Activated T-helper 1 cell treated with anti-CD3 and anti-CD28 coated beads, Interleukin-12 subunit alpha, Interleukin-12 subunit beta, Interleukin-2, Interleukin-4 antibody, amounts not matched to agents 30 ng/mL and 10 ng/mL and 1 ng/mL, durations not matched to agents 14 hours and 24 hours and 36 hours (primary cell): ENCODE data around the gene RPS8. TPM values are rescaled to one million over a fixed set of nuclear protein-coding genes. Genes with fewer than 3 reads are reported as not detected.
A peak's percentile ranks its signal among the peaks of the same experiment; 100 is the strongest.
"Not testable (repeated sequence)": the region's sequence is repeated elsewhere in the genome, so short reads cannot be mapped to it uniquely, and the experiment has no call there.

ENCODE experiments used
- DNase-seq: peaks from one replicate; pipeline ENCODE4 v3.0.0; 2021; ENCODE audit warnings: low spot score
- H3K27ac Mint-ChIP-seq: one replicate; pipeline ENCODE4 v1.8.0; 2021; ENCODE audit warnings: mild to moderate bottlenecking, mixed read lengths
- H3K27me3 Mint-ChIP-seq: one replicate; pipeline ENCODE4 v1.8.0; 2022; ENCODE audit warnings: mild to moderate bottlenecking, moderate library complexity, mixed read lengths; ENCODE audit not compliant: insufficient read depth
- H3K36me3 Mint-ChIP-seq: one replicate; pipeline ENCODE4 v1.8.0; 2021; ENCODE audit warnings: low read depth, mixed read lengths
- H3K4me1 Mint-ChIP-seq: one replicate; pipeline ENCODE4 v1.8.0; 2021; ENCODE audit warnings: low read depth, mixed read lengths
- H3K4me3 Mint-ChIP-seq: one replicate; pipeline ENCODE4 v1.8.0; 2021; ENCODE audit warnings: mild to moderate bottlenecking, moderate library complexity, mixed read lengths
- H3K9me3 Mint-ChIP-seq: one replicate; pipeline ENCODE4 v1.8.0; 2021; ENCODE audit warnings: mixed read lengths
- intact Hi-C: fragments of 100-400 bp; cut with micrococcal nuclease; formaldehyde crosslinking; loops from one replicate; pipeline ENCODE4 v1.15.1; 2024
- total RNA-seq: library from RNA; stranded (reverse); gene quantifications from 2 replicates; pipeline ENCODE4 v1.2.3, GENCODE V29; 2022

RPS8 gene
- total RNA-seq, 1 donor from 2014 or later: 2,172 TPM

DNA sequence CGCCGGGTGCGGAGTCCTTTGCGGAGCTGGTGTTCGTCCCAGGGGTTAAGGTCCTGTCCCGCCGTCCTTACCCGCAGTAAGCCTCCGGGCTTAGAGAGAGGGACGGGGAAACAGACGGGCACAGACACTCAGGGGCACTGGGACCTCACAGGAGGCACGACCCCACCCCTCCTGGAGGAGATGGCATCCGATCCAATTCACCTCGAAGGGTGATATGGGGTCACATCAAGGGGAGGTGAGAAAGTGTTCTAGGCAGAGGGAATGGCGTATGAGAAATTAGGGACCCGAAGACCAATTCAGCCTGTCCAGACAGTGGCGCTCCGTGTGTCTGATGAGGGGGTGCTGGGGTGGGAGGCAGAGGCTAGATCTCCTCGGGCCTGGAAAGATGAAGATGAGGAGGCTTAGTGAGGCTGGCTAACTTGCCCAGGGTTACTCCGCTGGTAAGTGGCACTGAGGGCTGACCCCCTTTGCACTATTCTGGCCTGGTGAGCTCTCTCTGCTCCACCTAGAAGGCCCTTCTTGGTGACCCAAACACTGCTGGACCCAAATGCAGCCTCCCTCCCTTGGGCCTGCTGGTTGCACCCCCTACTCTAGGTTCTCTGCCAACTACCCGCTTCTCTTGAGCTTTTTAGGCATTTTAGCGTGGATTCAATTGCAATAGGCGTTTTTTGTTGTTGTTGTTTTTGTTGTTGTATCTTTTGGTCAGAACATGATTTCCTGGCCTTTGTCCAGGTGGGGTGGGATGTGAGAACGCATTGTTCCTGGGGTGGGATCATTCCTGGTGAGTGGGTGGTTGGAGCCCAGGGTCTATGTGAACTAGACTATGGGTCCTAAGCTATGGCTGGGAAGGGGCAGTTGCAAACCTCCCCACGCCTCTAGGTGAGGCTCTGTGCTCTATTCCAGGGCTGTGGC, 45.2 kb downstream of the RPS8 start:
- H3K9me3 Mint-ChIP-seq: no peaks in the 10 kb centered on the region
- intact Hi-C loops: loop anchor here (5.0 kb wide), 1 partner anchor 482 kb away; no protein-coding TSS in a partner anchor
- H3K36me3 Mint-ChIP-seq: peaks cover 16% of the 10 kb centered on the region

GRCh38 chr1:44821240-44821715, 45.9 kb downstream of the RPS8 start:
- Mint-ChIP-seq H3K9me3 (no peaks in the 10 kb centered on the region), H3K27ac (peak overlapping the region; percentile 67), H3K36me3 (peaks cover 12% of the 10 kb centered on the region), H3K4me1 (peaks cover 48% of the 10 kb centered on the region), H3K4me3 (peak overlapping the region; percentile 87), H3K27me3 (no peaks in the 10 kb centered on the region)
- intact Hi-C loops: loop anchor here (5.0 kb wide), 1 partner anchor 481 kb away; no protein-coding TSS in a partner anchor
- no peak for DNase-seq

More for the DNA sequence above, 45.2 kb downstream of the RPS8 start:
- Mint-ChIP-seq H3K4me3 (peak overlapping the region; percentile 87), H3K27ac (peak overlapping the region; percentile 97), H3K27me3 (no peaks in the 10 kb centered on the region), H3K4me1 (peaks cover 48% of the 10 kb centered on the region)
- DNase-seq: no peak

- no peaks in the 10 kb centered on the region for H3K27me3 Mint-ChIP-seq
- DNase-seq: no peak
- H3K9me3 Mint-ChIP-seq: no peaks in the 10 kb centered on the region
- intact Hi-C loops: loop anchor here (5.0 kb wide), 1 partner anchor 480 kb away; no protein-coding TSS in a partner anchor
- H3K36me3 Mint-ChIP-seq: peaks cover 8% of the 10 kb centered on the region
- peaks cover 45% of the 10 kb centered on the region for H3K4me1 Mint-ChIP-seq
- no peak overlapping the region for H3K4me3 Mint-ChIP-seq
- H3K27ac Mint-ChIP-seq: peak overlapping the region; percentile 7
These were observed 46.9 kb downstream of the RPS8 start for GRCh38 chr1:44822131-44822701.

DNA sequence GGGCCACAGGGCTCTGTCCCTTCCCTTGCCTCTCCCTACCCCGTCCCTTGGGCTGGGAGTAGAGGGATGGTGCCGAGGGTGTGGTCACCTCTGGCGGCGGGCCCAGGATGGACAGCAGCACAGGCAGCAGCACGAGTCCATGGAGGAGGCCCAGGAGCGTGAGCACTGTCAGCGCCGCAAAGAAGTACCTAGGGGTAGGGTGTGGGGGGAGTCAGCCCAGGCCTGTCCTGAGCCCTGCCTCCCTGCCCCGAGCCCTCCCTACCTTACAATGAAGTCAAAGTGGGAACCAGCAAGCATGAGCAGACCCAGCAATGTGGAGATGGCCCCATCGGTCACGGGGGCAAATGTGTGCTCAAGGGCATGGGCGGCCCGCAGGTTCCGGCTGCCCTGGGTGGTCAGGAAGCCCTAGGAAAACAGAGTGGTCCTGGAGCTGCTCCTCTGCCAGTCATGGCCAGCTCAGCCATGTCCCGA, 47.7 kb downstream of the RPS8 start:
- H3K4me3 Mint-ChIP-seq: no peak overlapping the region
- no peaks in the 10 kb centered on the region for H3K9me3 Mint-ChIP-seq
- H3K4me1 Mint-ChIP-seq: peaks cover 37% of the 10 kb centered on the region
- no peak overlapping the region for H3K27ac Mint-ChIP-seq
- intact Hi-C loops: loop anchor here (5.0 kb wide), 1 partner anchor 479 kb away; no protein-coding TSS in a partner anchor
- H3K27me3 Mint-ChIP-seq: no peaks in the 10 kb centered on the region
- DNase-seq: no peak
- peaks cover 2% of the 10 kb centered on the region for H3K36me3 Mint-ChIP-seq

- DNase-seq, H3K4me3 Mint-ChIP-seq, H3K27me3 Mint-ChIP-seq, H3K36me3 Mint-ChIP-seq, H3K27ac Mint-ChIP-seq, H3K9me3 Mint-ChIP-seq: not testable (repeated sequence)
- H3K4me1 Mint-ChIP-seq: peaks cover 24% of the 10 kb centered on the region
- intact Hi-C loops: loop anchor here (5.0 kb wide), 1 partner anchor 478 kb away; no protein-coding TSS in a partner anchor
These were observed 49.1 kb downstream of the RPS8 start for GRCh38 chr1:44824392-44824791.

DNA sequence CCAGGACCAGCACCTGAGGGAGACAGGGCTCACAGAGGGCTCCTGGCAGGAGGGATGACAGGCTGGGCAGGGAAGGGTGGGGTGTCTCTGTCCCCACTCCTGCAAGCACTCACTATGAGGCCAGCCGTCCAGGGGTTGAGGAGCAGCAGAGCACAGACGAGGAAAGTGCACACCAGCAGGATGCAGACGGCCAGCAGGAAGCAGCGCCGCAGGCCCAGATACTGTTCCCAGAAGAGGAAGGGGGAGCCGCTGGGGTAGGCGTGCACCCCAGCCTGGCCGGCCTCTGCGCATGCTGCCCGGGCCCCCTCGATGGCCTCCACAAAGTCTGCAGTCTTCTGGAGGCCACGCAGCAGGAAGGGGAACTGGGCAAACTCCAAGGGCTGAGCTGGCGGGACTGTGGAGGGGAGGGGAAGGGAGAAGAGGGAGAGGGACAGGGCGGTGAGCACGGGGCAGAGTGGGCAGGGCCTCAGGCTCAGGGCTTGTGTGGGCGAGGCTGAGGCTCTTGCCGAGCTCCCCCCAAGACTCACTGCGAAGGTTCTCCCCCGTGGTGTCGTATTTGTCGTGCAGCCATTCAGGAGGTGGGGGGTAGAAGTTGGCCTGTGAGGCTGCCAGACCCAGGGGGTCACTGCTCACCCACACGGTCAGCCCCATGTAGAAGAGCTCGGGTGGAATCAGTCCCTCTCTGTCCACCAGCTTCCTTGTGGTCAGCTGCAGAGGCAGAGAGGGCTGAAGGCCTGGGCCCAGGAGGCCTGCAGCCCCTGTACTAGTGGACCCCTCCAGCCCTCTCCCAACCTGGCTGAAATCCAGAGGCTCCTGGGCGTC, 51.2 kb downstream of the RPS8 start:
- Mint-ChIP-seq H3K27me3 (no peaks in the 10 kb centered on the region), H3K4me3 (no peak overlapping the region), H3K36me3 (no peaks in the 10 kb centered on the region), H3K27ac (no peak overlapping the region), H3K9me3 (no peaks in the 10 kb centered on the region), H3K4me1 (peaks cover 2% of the 10 kb centered on the region)
- intact Hi-C loops: no loop called here
- DNase-seq: no peak

DNA sequence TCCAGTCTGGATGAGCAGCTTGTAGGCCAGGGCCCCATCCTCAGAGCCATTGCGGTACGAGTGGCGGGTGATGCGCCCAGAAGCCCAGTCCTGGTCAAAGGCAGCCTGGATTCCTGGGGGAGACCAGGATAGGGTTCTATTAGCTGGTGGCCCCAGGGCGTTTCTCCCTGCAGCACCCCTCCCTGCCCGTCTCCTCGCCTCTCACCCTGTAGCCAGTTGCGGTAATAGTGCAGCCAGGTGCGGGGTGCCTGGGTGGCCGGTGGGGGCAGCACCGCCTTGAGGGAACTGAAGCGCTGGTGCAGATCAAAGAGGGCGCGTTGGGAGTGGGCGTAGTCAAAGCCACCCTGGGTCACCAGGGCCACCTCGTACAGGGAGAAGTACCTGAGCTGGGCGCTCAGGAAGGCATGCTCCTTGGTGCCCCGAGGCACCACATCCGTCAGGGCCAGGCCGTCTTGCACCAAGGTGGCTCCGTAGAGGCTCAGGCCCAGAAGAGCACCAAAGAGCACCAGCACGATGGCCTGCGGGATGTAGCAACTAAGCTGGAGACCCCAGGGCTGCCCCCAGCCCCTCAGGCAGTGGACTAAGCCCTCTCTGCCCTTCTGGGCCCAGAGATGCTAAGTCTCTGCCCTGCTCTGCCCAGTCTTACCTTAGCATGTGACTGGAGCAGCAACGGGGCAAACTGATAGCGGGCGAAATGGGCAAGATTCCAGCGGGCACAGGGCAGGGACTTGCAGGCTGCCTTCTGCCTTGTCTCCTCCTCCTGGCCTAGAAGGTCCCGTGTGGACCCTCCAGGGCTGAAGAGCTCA, 52.1 kb downstream of the RPS8 start:
- Mint-ChIP-seq H3K4me3 (no peak overlapping the region), H3K36me3 (no peaks in the 10 kb centered on the region), H3K9me3 (no peaks in the 10 kb centered on the region), H3K27ac (no peak overlapping the region), H3K27me3 (no peaks in the 10 kb centered on the region), H3K4me1 (no peaks in the 10 kb centered on the region)
- no peak for DNase-seq
- intact Hi-C loops: no loop called here

- Mint-ChIP-seq H3K4me3 (no peak overlapping the region), H3K4me1 (no peaks in the 10 kb centered on the region), H3K9me3 (no peaks in the 10 kb centered on the region), H3K27ac (no peak overlapping the region), H3K27me3 (peaks cover under 1% of the 10 kb centered on the region), H3K36me3 (no peaks in the 10 kb centered on the region)
- no peak for DNase-seq
- intact Hi-C loops: no loop called here
These were observed 52.8 kb downstream of the RPS8 start for GRCh38 chr1:44828003-44828651.

Other genes with a start within 250 kb of the RPS8 start
- 4.3 and 6.6 TPM in 2 replicates for gene TMEM53, start 101.1 kb upstream of the RPS8 start, total RNA-seq
- 95.3 and 99.8 TPM in 2 replicates for gene ARMH1, start 100.8 kb upstream of the RPS8 start, total RNA-seq
- gene RNU5D-1, start 44.4 kb upstream of the RPS8 start, total RNA-seq: not detected in 2 replicates
- 68.7 and 72.9 TPM in 2 replicates for gene KIF2C, start 35.7 kb upstream of the RPS8 start, total RNA-seq
- 0.47 and 0.54 TPM in 2 replicates for gene BEST4, start 12.6 kb downstream of the RPS8 start, total RNA-seq
- 208 and 211 TPM in 2 replicates for gene PLK3, start 24.8 kb downstream of the RPS8 start, total RNA-seq
- 0.44 TPM in 1 of 2 replicates, not detected in the other for gene DYNLT4, start 31.8 kb downstream of the RPS8 start, total RNA-seq
- 22.6 and 24.1 TPM in 2 replicates for gene BTBD19, start 33.0 kb downstream of the RPS8 start, total RNA-seq
- 1.3 and 1.5 TPM in 2 replicates for gene PTCH2, start 67.7 kb downstream of the RPS8 start, total RNA-seq
- gene EIF2B3, start 211.1 kb downstream of the RPS8 start, total RNA-seq: 56.0 and 60.4 TPM in 2 replicates
- 22.2 and 23.5 TPM in 2 replicates for gene HECTD3, start 235.8 kb downstream of the RPS8 start, total RNA-seq
- 79.9 and 81.9 TPM in 2 replicates for gene UROD, start 236.7 kb downstream of the RPS8 start, total RNA-seq